PC-9 (cell line): Measurements from ENCODE around the gene IGF2BP2. TPM values are rescaled to one million over a fixed set of nuclear protein-coding genes. Genes with fewer than 3 reads are reported as not detected.

Source experiments
- BruUV-seq: library from RNA; stranded (reverse); fragments of 400-500 nt; replicated peaks from 2 replicates; lab custom pipeline; 2021; lab: Mats Ljungman, UMichigan
- CTCF ChIA-PET: fragments of 300-600 bp; sonication (Branson Sonifier 250); formaldehyde crosslinking; loops from one replicate; lab custom pipeline; 2022; ENCODE audit warnings: antibody characterized with exemption; lab: Charles Lee
- POLR2A ChIA-PET: fragments of 300-600 bp; sonication (Branson Sonifier 250); formaldehyde crosslinking; loops from one replicate; lab custom pipeline; 2022; ENCODE audit warnings: antibody characterized with exemption; ENCODE audit not compliant: unreplicated experiment; lab: Charles Lee
- DNase-seq, 2 experiments: peaks; one replicate each; pipeline versions ENCODE4 v3.0.0 to v3.0.0-alpha.2; 2015 to 2022; ENCODE audit warnings: mixed read lengths in 1 of 2
- H2AFZ ChIP-seq: fragments of 200-600 bp; sonication (generic); 2 replicates; pipeline ENCODE4 v1.8.1; 2017; ENCODE audit warnings: antibody characterized with exemption
- H3F3A ChIP-seq: fragments of 200-600 bp; sonication (generic); 2 replicates; pipeline ENCODE4 v1.8.1; 2017; ENCODE audit warnings: antibody characterized with exemption, mild to moderate bottlenecking, low read depth; ENCODE audit not compliant: insufficient read depth
- H3K27ac ChIP-seq: fragments of 200-600 bp; sonication (generic); 2 replicates; pipeline ENCODE4 v1.6.1; 2016; ENCODE audit warnings: mixed run types
- H3K27me3 ChIP-seq: fragments of 200-600 bp; sonication (generic); 2 replicates; pipeline ENCODE4 v1.6.1; 2016; ENCODE audit warnings: low read depth, mixed run types; ENCODE audit not compliant: insufficient read depth
- H3K36me3 ChIP-seq: fragments of 200-600 bp; sonication (generic); 2 replicates; pipeline ENCODE4 v1.6.1; 2016; ENCODE audit warnings: low read depth, mixed run types
- H3K4me1 ChIP-seq: fragments of 200-600 bp; sonication (generic); replicated peaks from 2 replicates; pipeline ENCODE4 v1.6.1; 2016; ENCODE audit warnings: mixed run types; ENCODE audit not compliant: insufficient read depth
- H3K4me2 ChIP-seq: fragments of 200-600 bp; sonication (generic); 2 replicates; pipeline ENCODE4 v1.6.1; 2017; ENCODE audit warnings: mixed run types
- H3K4me3 ChIP-seq: fragments of 200-600 bp; sonication (generic); 2 replicates; pipeline ENCODE4 v1.6.1; 2016; ENCODE audit warnings: mixed run types
- H3K79me2 ChIP-seq: fragments of 200-600 bp; sonication (generic); 2 replicates; pipeline ENCODE4 v1.6.1; 2017; ENCODE audit warnings: low read depth, mixed run types
- H3K9me2 ChIP-seq: fragments of 200-600 bp; sonication (generic); 2 replicates; pipeline ENCODE4 v1.8.1; 2017; ENCODE audit warnings: mild to moderate bottlenecking; ENCODE audit not compliant: insufficient read depth
- H3K9me3 ChIP-seq: fragments of 200-600 bp; sonication (generic); 2 replicates; pipeline ENCODE4 v1.8.1; 2016; ENCODE audit warnings: low read depth; ENCODE audit not compliant: insufficient read depth
- H4K20me1 ChIP-seq: fragments of 200-600 bp; sonication (generic); 2 replicates; pipeline ENCODE4 v1.8.1; 2017; ENCODE audit not compliant: insufficient read depth
- CTCF ChIP-seq: fragments of 200-600 bp; sonication (generic); conservative IDR thresholded peaks from 2 replicates; pipeline ENCODE4 v1.6.1; 2017; ENCODE audit warnings: mixed run types, antibody characterized with exemption, mild to moderate bottlenecking, moderate library complexity
- EZH2 ChIP-seq: fragments of 200-600 bp; sonication (generic); IDR thresholded peaks from 2 replicates; pipeline ENCODE4 v1.8.0; 2017; ENCODE audit warnings: antibody characterized with exemption, low read depth
- intact Hi-C: fragments of 100-400 bp; cut with micrococcal nuclease; formaldehyde crosslinking; loops from one replicate; pipeline ENCODE4 v1.10.0; 2022; ENCODE audit not compliant: unreplicated experiment
- total RNA-seq: library from RNA; stranded (reverse); gene quantifications from 2 replicates; pipeline ENCODE4 v1.2.3, GENCODE V29; 2021

IGF2BP2 gene
- total RNA-seq, 1 experiment from 2014 or later, result 140 TPM

GRCh38 chr3:185705498-185705897, 119.3 kb downstream of the IGF2BP2 start:
- intact Hi-C loops, result no loop called here
- peaks cover 16% of the 10 kb centered on the region; the same call in 1 of the 2 replicates for H3F3A ChIP-seq
- H4K20me1 ChIP-seq, result peaks cover 50% of the 10 kb centered on the region
- ChIA-PET CTCF (no interaction called here), POLR2A (no interaction called here)
- H3K36me3 ChIP-seq, result no peaks in the 10 kb centered on the region
- H3K79me2 ChIP-seq, result peaks cover 95% of the 10 kb centered on the region
- DNase-seq, result no peak
- no peak overlapping the region for H3K4me3 ChIP-seq
- H3K4me1 ChIP-seq, result no peaks in the 10 kb centered on the region
- H3K9me3 ChIP-seq, result no peaks in the 10 kb centered on the region
- TF ChIP-seq CTCF (no peak), EZH2 (no peak)
- H3K27me3 ChIP-seq, result no peaks in the 10 kb centered on the region
- no peak overlapping the region for H3K4me2 ChIP-seq
- no peaks in the 10 kb centered on the region for H3K9me2 ChIP-seq
- BruUV-seq, result no TSS peak
- H2AFZ ChIP-seq, result no peak overlapping the region
- H3K27ac ChIP-seq, result no peak overlapping the region

GRCh38 chr3:185702262-185703225, 122.3 kb downstream of the IGF2BP2 start:
- TF ChIP-seq EZH2 (no peak), CTCF (no peak)
- no peaks in the 10 kb centered on the region for H3K4me1 ChIP-seq
- CTCF ChIA-PET, result interaction anchor here (0.6 kb wide), 2 partner anchors 98 to 343 kb away, joined by 5 to 6 read pairs; no protein-coding TSS in a partner anchor
- POLR2A ChIA-PET, result interaction anchor here (0.6 kb wide), 1 partner anchor 43 kb away, joined by 3 read pairs; no protein-coding TSS in a partner anchor
- H3K79me2 ChIP-seq, result peaks cover 93% of the 10 kb centered on the region
- H2AFZ ChIP-seq, result no peak overlapping the region
- peaks cover 8% of the 10 kb centered on the region; the same call in 1 of the 2 replicates for H3F3A ChIP-seq
- DNase-seq, result no peak
- H3K9me3 ChIP-seq, result no peaks in the 10 kb centered on the region
- no peak overlapping the region for H3K4me3 ChIP-seq
- peaks cover 57% of the 10 kb centered on the region for H4K20me1 ChIP-seq
- no peaks in the 10 kb centered on the region for H3K27me3 ChIP-seq
- H3K36me3 ChIP-seq, result 0 out of 2 replicates have a peak, but pooled peaks cover 9% of the 10 kb centered on the region
- H3K9me2 ChIP-seq, result no peaks in the 10 kb centered on the region
- no peak overlapping the region for H3K4me2 ChIP-seq
- no TSS peak for BruUV-seq
- H3K27ac ChIP-seq, result 0 out of 2 replicates have a peak overlapping the region, but pooled peaks have one; percentile 14
- intact Hi-C loops, result no loop called here

GRCh38 chr3:185701611-185702261, 123.1 kb downstream of the IGF2BP2 start:
- H3F3A ChIP-seq, result peaks cover 8% of the 10 kb centered on the region; the same call in 1 of the 2 replicates
- intact Hi-C loops, result no loop called here
- H3K4me1 ChIP-seq, result no peaks in the 10 kb centered on the region
- no peak overlapping the region for H3K4me3 ChIP-seq
- no peaks in the 10 kb centered on the region for H3K27me3 ChIP-seq
- H4K20me1 ChIP-seq, result peaks cover 64% of the 10 kb centered on the region
- peaks cover 87% of the 10 kb centered on the region for H3K79me2 ChIP-seq
- H3K4me2 ChIP-seq, result no peak overlapping the region
- 0 out of 2 replicates have a peak, but pooled peaks cover 9% of the 10 kb centered on the region for H3K36me3 ChIP-seq
- ChIA-PET CTCF (interaction anchor here (0.6 kb wide), 1 partner anchor 342 kb away, joined by 6 read pairs; no protein-coding TSS in a partner anchor), POLR2A (interaction anchor here (0.5 kb wide), 1 partner anchor 211 kb away, joined by 5 read pairs; no protein-coding TSS in a partner anchor)
- H3K27ac ChIP-seq, result no peak overlapping the region
- no peak overlapping the region for H2AFZ ChIP-seq
- no peaks in the 10 kb centered on the region for H3K9me3 ChIP-seq
- H3K9me2 ChIP-seq, result no peaks in the 10 kb centered on the region
- BruUV-seq, result no TSS peak
- no peak for DNase-seq
- TF ChIP-seq EZH2 (no peak), CTCF (no peak)
